Stimulated activated CD8-positive, alpha-beta memory T cell treated with anti-CD3 and anti-CD28 coated beads, Interleukin-15, amount 100 ng/mL, for 24 hours (primary cell): ENCODE results near the gene DNAJC1.
"Not testable (repeated sequence)": the region's sequence is repeated elsewhere in the genome, so short reads cannot be mapped to it uniquely, and the experiment has no call there.

Experiments
- DNase-seq: peaks from one replicate; pipeline ENCODE4 v3.0.0-alpha.2; 2020; ENCODE audit warnings: low read depth

The DNAJC1 gene

GRCh38 chr10:21726601-21727225 is 276.8 kb downstream of the DNAJC1 start:
- DNase-seq = no peak

- DNase-seq = no peak
Observed at GRCh38 chr10:21724687-21725367, 278.7 kb downstream of the DNAJC1 start.

GRCh38 chr10:21724020-21724589 is 279.4 kb downstream of the DNAJC1 start:
- no peak for DNase-seq

- DNase-seq = no peak
Observed at GRCh38 chr10:21722209-21722608, 281.3 kb downstream of the DNAJC1 start.

- DNase-seq = no peak
Observed at GRCh38 chr10:21721000-21721665, 282.4 kb downstream of the DNAJC1 start.

GRCh38 chr10:21720090-21720489 is 283.4 kb downstream of the DNAJC1 start:
- DNase-seq = no peak

- no peak for DNase-seq
Observed at GRCh38 chr10:21719502-21719901, 284.0 kb downstream of the DNAJC1 start.

GRCh38 chr10:21717437-21718054 is 286.0 kb downstream of the DNAJC1 start:
- not testable (repeated sequence) for DNase-seq

- no peak for DNase-seq
Observed at GRCh38 chr10:21715531-21716195, 287.9 kb downstream of the DNAJC1 start.

GRCh38 chr10:21712975-21713374 is 290.6 kb downstream of the DNAJC1 start:
- DNase-seq = no peak

- no peak for DNase-seq
Observed at GRCh38 chr10:21707498-21707897, 296.0 kb downstream of the DNAJC1 start.
